IMR-90 (cell line): ENCODE measurements around the gene C10orf71. TPM values are rescaled to one million over a fixed set of nuclear protein-coding genes. Genes with fewer than 3 reads are reported as not detected.

Experiments
- ATAC-seq: fragments of 200-7000 bp; cut with Tn5 transposase; 2 replicates; pipeline ENCODE4 v1.9.1; 2020; ENCODE audit warnings: low read depth, mild to moderate bottlenecking, moderate library complexity
- BruUV-seq: library from RNA; stranded (reverse); fragments of 400-500 nt; replicated peaks from 2 replicates; lab custom pipeline; 2021; lab: Mats Ljungman, UMichigan
- CTCF ChIA-PET: fragments of 300-600 bp; formaldehyde crosslinking; extraction: SDS; loops from one replicate; lab custom pipeline; 2021; ENCODE audit warnings: antibody characterized with exemption; lab: Yijun Ruan, JAX
- POLR2A ChIA-PET: fragments of 300-600 bp; sonication (Branson Sonifier 250); formaldehyde crosslinking; loops from one replicate; lab custom pipeline; 2022; ENCODE audit warnings: antibody characterized with exemption; ENCODE audit not compliant: unreplicated experiment; lab: Charles Lee
- DNase-seq: peaks from one replicate; pipeline ENCODE4 v3.0.0; 2013
- H2AFZ ChIP-seq: replicated peaks from 2 replicates; pipeline ENCODE3; 2013; ENCODE audit warnings: low read length, mild to moderate bottlenecking; ENCODE audit not compliant: poor library complexity
- H2AK5ac ChIP-seq: 2 replicates; pipeline ENCODE4 v1.6.1; 2013; ENCODE audit warnings: low read depth, low read length, inconsistent platforms
- H2AK9ac ChIP-seq: replicated peaks from 2 replicates; pipeline ENCODE3; 2013; ENCODE audit warnings: mild to moderate bottlenecking, low read depth, low read length, moderate library complexity; ENCODE audit not compliant: poor library complexity
- H2BK120ac ChIP-seq: 2 replicates; pipeline ENCODE4 v1.6.1; 2013; ENCODE audit warnings: low read depth, low read length, inconsistent platforms
- H2BK15ac ChIP-seq: 3 replicates; pipeline ENCODE4 v1.6.1; 2013; ENCODE audit warnings: low read depth, low read length, inconsistent platforms
- H2BK20ac ChIP-seq: 2 replicates; pipeline ENCODE4 v1.6.1; 2013; ENCODE audit warnings: low read depth, mild to moderate bottlenecking, inconsistent platforms, low read length, moderate library complexity
- H2BK5ac ChIP-seq: 2 replicates; pipeline ENCODE4 v1.6.1; 2013; ENCODE audit warnings: mild to moderate bottlenecking, low read depth, low read length, inconsistent platforms; ENCODE audit not compliant: poor library complexity, severe bottlenecking
- H3K14ac ChIP-seq: replicated peaks from 2 replicates; pipeline ENCODE4 v1.6.1; 2013; ENCODE audit warnings: low read depth, low read length, inconsistent platforms
- H3K18ac ChIP-seq: 2 replicates; pipeline ENCODE4 v1.6.1; 2013; ENCODE audit warnings: low read depth, low read length, control low read depth
- H3K23ac ChIP-seq: 2 replicates; pipeline ENCODE4 v1.6.1; 2013; ENCODE audit warnings: low read depth, low read length, inconsistent platforms
- H3K27ac ChIP-seq: 2 replicates; pipeline ENCODE4 v1.5.1; 2013; ENCODE audit warnings: mild to moderate bottlenecking, control low read depth, low read length; ENCODE audit not compliant: insufficient read depth
- H3K27me3 ChIP-seq: 2 replicates; pipeline ENCODE4 v1.6.1; 2013; ENCODE audit warnings: low read length; ENCODE audit not compliant: control insufficient read depth, insufficient read depth
- H3K36me3 ChIP-seq: 2 replicates; pipeline ENCODE4 v1.6.1; 2013; ENCODE audit warnings: low read length, mixed read lengths; ENCODE audit not compliant: control insufficient read depth, insufficient read depth
- H3K4ac ChIP-seq: 2 replicates; pipeline ENCODE4 v1.6.1; 2013; ENCODE audit warnings: low read depth, low read length, inconsistent platforms
- H3K4me1 ChIP-seq: 2 replicates; pipeline ENCODE4 v1.6.1; 2013; ENCODE audit warnings: low read length, mixed read lengths; ENCODE audit not compliant: control insufficient read depth, insufficient read depth
- H3K4me2 ChIP-seq: 2 replicates; pipeline ENCODE4 v1.6.1; 2013; ENCODE audit warnings: low read depth, mild to moderate bottlenecking, control low read depth, low read length, moderate library complexity
- H3K4me3 ChIP-seq: 2 replicates; pipeline ENCODE4 v1.5.1; 2013; ENCODE audit warnings: low read depth, mild to moderate bottlenecking, control low read depth, low read length, moderate library complexity; ENCODE audit not compliant: insufficient read depth
- H3K56ac ChIP-seq: 2 replicates; pipeline ENCODE4 v1.6.1; 2013; ENCODE audit warnings: low read length, inconsistent platforms; ENCODE audit not compliant: insufficient read depth; ENCODE audit errors: extremely low read depth
- H3K79me1 ChIP-seq, 2 experiments: 2 replicates each; pipeline ENCODE4 v1.6.1; 2013; ENCODE audit warnings: low read length in 2 of 2, inconsistent platforms in 1 of 2, low read depth in 1 of 2
- H3K9ac ChIP-seq: 2 replicates; pipeline ENCODE4 v1.6.1; 2013; ENCODE audit warnings: low read depth, low read length, control low read depth
- H3K9me1 ChIP-seq: 2 replicates; pipeline ENCODE4 v1.6.1; 2013; ENCODE audit warnings: low read length, inconsistent platforms; ENCODE audit not compliant: insufficient read depth
- H3K9me3 ChIP-seq: 2 replicates; pipeline ENCODE4 v1.6.1; 2013; ENCODE audit warnings: low read length; ENCODE audit not compliant: control insufficient read depth, insufficient read depth
- H4K20me1 ChIP-seq: 2 replicates; pipeline ENCODE4 v1.6.1; 2013; ENCODE audit warnings: low read length, inconsistent platforms; ENCODE audit not compliant: insufficient read depth
- H4K5ac ChIP-seq: 2 replicates; pipeline ENCODE4 v1.6.1; 2013; ENCODE audit warnings: mild to moderate bottlenecking, low read depth, low read length, control low read depth
- H4K8ac ChIP-seq, 2 experiments: 2 replicates each; pipeline ENCODE4 v1.6.1; 2013; ENCODE audit warnings: low read depth in 2 of 2, low read length in 2 of 2, control low read depth in 1 of 2, inconsistent platforms in 1 of 2
- H4K91ac ChIP-seq: 2 replicates; pipeline ENCODE4 v1.6.1; 2013; ENCODE audit warnings: low read depth, low read length, inconsistent platforms; ENCODE audit not compliant: insufficient read depth
- BHLHE40 ChIP-seq: fragments of 150-350 bp; IDR thresholded peaks from 2 replicates; pipeline ENCODE4 v1.6.1; 2016; ENCODE audit warnings: mild to moderate bottlenecking, low read depth, low read length
- MXI1 ChIP-seq: IDR thresholded peaks from 2 replicates; pipeline ENCODE4 v1.6.1; 2012; ENCODE audit warnings: low read depth, mild to moderate bottlenecking, low read length, moderate library complexity, borderline replicate concordance
- NFE2L2 ChIP-seq: fragments of 150-350 bp; IDR thresholded peaks from 2 replicates; pipeline ENCODE4 v1.6.1; 2016; ENCODE audit warnings: low read depth, mild to moderate bottlenecking, low read length
- SMC3 ChIP-seq: fragments of 150-350 bp; IDR thresholded peaks from 2 replicates; pipeline ENCODE4 v1.6.1; 2016; ENCODE audit warnings: low read depth, mild to moderate bottlenecking, antibody characterized with exemption, low read length, moderate library complexity
- WGBS, 2 experiments: methylation state at CpG; one replicate each; pipeline versions ENCODE4 v1.1.5 to v1.1.7; 2013; ENCODE audit warnings: missing lambda C conversion rate in 2 of 2; ENCODE audit not compliant: insufficient read length in 1 of 2; ENCODE audit errors: extremely low coverage in 2 of 2; 5-methylcytosine and 5-hydroxymethylcytosine counted together
- dilution Hi-C: fragments of 300-500 bp; cut with HindIII; formaldehyde crosslinking; loops from one replicate; pipeline ENCODE4 v1.14.3; 2018; ENCODE audit warnings: low sequenced_read_pairs; ENCODE audit not compliant: unreplicated experiment
- in situ Hi-C: fragments of 300-500 bp; cut with MboI; formaldehyde crosslinking; loops from 3 replicates; pipeline ENCODE4 v1.14.3; 2019; ENCODE audit warnings: low sequenced_read_pairs, inconsistent platforms, mixed read lengths
- intact Hi-C: fragments of 100-400 bp; cut with micrococcal nuclease; formaldehyde crosslinking; loops from 2 replicates; pipeline ENCODE4 v1.10.0; 2022
- polyA plus RNA-seq, 3 experiments: library from polyadenylated mRNA; depleted of rRNA; stranded (reverse); fragments of >200 nt; gene quantifications; 2 replicates each; pipeline ENCODE4 v1.2.3, GENCODE V29; 2012; ENCODE audit warnings: low replicate concordance in 1 of 3
- total RNA-seq: library from RNA; depleted of rRNA; stranded (reverse); fragments of >200 nt; gene quantifications from 2 replicates; pipeline ENCODE4 v1.2.3, GENCODE V29; 2012
- TF ChIP-seq, protein P1 (sequence below): conservative IDR thresholded peaks from 2 replicates; pipeline ENCODE4 v1.5.1; 2012; ENCODE audit warnings: mild to moderate bottlenecking, low read depth, low read length, improper control_type of control experiment

C10orf71 gene
- total and polyA plus RNA-seq, 2 of the 4 experiments (the other 2 are of a cell fraction), result not detected

GRCh38 chr10:49311555-49312236, 12.7 kb downstream of the C10orf71 start:
- no peak overlapping the region for H2BK5ac ChIP-seq
- H3K9me3 ChIP-seq, result no peaks in the 10 kb centered on the region
- no peak overlapping the region for H3K4me2 ChIP-seq
- H3K4ac ChIP-seq, result no peak overlapping the region
- intact Hi-C loops, result no loop called here
- H3K79me1 ChIP-seq, result no peaks in the 10 kb centered on the region
- no CpG with 5 or more reads among the region's 4 CpGs for WGBS, 2 experiments
- CTCF ChIA-PET, result no interaction called here
- H4K20me1 ChIP-seq, result no peaks in the 10 kb centered on the region
- H3K14ac ChIP-seq, result no peak overlapping the region
- in situ Hi-C loops, result no loop called here
- no TSS peak for BruUV-seq
- H2AFZ ChIP-seq, result no peak overlapping the region
- no peak overlapping the region for H2BK120ac ChIP-seq
- no peak overlapping the region for H2BK20ac ChIP-seq
- no peak overlapping the region for H4K91ac ChIP-seq
- H3K56ac ChIP-seq, result no peak overlapping the region
- no peak overlapping the region for H2BK15ac ChIP-seq
- POLR2A ChIA-PET, result no interaction called here
- H3K9me1 ChIP-seq, result peaks cover 3% of the 10 kb centered on the region; the same call in 1 of the 2 replicates
- TF ChIP-seq BHLHE40, result no peak
- no peak for TF ChIP-seq SMC3
- no peak for TF ChIP-seq NFE2L2
- TF ChIP-seq MXI1, result no peak
- TF ChIP-seq, protein P1, sequence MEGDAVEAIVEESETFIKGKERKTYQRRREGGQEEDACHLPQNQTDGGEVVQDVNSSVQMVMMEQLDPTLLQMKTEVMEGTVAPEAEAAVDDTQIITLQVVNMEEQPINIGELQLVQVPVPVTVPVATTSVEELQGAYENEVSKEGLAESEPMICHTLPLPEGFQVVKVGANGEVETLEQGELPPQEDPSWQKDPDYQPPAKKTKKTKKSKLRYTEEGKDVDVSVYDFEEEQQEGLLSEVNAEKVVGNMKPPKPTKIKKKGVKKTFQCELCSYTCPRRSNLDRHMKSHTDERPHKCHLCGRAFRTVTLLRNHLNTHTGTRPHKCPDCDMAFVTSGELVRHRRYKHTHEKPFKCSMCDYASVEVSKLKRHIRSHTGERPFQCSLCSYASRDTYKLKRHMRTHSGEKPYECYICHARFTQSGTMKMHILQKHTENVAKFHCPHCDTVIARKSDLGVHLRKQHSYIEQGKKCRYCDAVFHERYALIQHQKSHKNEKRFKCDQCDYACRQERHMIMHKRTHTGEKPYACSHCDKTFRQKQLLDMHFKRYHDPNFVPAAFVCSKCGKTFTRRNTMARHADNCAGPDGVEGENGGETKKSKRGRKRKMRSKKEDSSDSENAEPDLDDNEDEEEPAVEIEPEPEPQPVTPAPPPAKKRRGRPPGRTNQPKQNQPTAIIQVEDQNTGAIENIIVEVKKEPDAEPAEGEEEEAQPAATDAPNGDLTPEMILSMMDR, result no peak
- no peak overlapping the region for H3K23ac ChIP-seq
- H4K5ac ChIP-seq, result no peak overlapping the region
- H3K27ac ChIP-seq, result no peak overlapping the region
- DNase-seq, result no peak
- no peak overlapping the region for H2AK9ac ChIP-seq
- H4K8ac ChIP-seq, result no peak overlapping the region
- ATAC-seq, result no peak
- H3K4me3 ChIP-seq, result no peak overlapping the region
- dilution Hi-C loops, result no loop called here
- H3K36me3 ChIP-seq, result no peaks in the 10 kb centered on the region
- H3K9ac ChIP-seq, result no peak overlapping the region
- H2AK5ac ChIP-seq, result no peak overlapping the region
- H3K27me3 ChIP-seq, result peaks cover 7% of the 10 kb centered on the region
- no peak overlapping the region for H3K18ac ChIP-seq
- H3K4me1 ChIP-seq, result no peaks in the 10 kb centered on the region
